Pericardium fibroblast (primary cell): ENCODE data around the gene VPS26C. TPM values are rescaled to one million over a fixed set of nuclear protein-coding genes. Genes with fewer than 3 reads are reported as not detected.

Source experiments
- total RNA-seq: library from RNA; depleted of rRNA; stranded (reverse); fragments of >200 nt; gene quantifications from 2 replicates; pipeline ENCODE4 v1.2.3, GENCODE V29; 2015

Gene VPS26C
- 42.4 and 67.4 TPM in 2 replicates for total RNA-seq

GRCh38 chr21:37267269-37268185 is at the start of gene VPS26C:
Gene VPS26C (minus strand): TSS chr21:37267334. CDS start chr21:37267294, 40 bp downstream.

Other genes starting within 250 kb of the VPS26C start
- gene PIGP, start 194.3 kb downstream of the VPS26C start, total RNA-seq: 13.5 and 33.8 TPM in 2 replicates
- gene TTC3, start 194.1 kb downstream of the VPS26C start, total RNA-seq: 128 and 139 TPM in 2 replicates
- 23.6 and 31.9 TPM in 2 replicates for gene DYRK1A, start 99.4 kb upstream of the VPS26C start, total RNA-seq